Lower leg skin (tissue), 3 donors: ENCODE measurements around the gene SUGCT.

ENCODE experiments used
- POLR2A ChIP-seq, 2 donors: fragments of 450-650 bp; IDR thresholded peaks; one replicate each; pipeline ENCODE4 v1.6.1; 2016 to 2017; ENCODE audit warnings: antibody characterized with exemption in 2 of 2, mild to moderate bottlenecking in 1 of 2, moderate library complexity in 1 of 2
- TF ChIP-seq, protein P1 (sequence below), 3 donors: fragments of 450-650 bp; IDR thresholded peaks; one replicate each; pipeline ENCODE4 v1.5.1; 2016; ENCODE audit warnings: antibody characterized with exemption in 3 of 3, mild to moderate bottlenecking in 3 of 3, moderate library complexity in 2 of 3

DNA sequence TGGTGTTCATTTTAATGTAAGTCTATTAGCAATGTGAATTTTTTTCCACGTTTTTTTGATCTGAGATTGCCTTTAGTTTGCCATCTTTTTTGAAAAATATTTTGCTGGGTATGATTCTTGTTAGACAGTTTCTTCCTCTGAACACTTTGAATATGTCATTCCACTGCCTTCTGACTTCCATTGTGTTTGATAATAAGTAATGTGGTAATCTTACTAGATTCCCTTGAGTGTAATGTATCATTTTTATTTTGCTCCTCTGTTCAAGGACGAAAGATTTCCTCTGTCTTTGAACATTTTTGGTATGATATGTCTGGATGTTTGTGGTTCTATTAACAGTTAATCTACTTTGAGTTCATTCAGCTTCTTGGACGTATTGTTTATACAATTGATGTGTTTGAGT, 371.4 kb downstream of the SUGCT start:
- TF ChIP-seq, protein P1, sequence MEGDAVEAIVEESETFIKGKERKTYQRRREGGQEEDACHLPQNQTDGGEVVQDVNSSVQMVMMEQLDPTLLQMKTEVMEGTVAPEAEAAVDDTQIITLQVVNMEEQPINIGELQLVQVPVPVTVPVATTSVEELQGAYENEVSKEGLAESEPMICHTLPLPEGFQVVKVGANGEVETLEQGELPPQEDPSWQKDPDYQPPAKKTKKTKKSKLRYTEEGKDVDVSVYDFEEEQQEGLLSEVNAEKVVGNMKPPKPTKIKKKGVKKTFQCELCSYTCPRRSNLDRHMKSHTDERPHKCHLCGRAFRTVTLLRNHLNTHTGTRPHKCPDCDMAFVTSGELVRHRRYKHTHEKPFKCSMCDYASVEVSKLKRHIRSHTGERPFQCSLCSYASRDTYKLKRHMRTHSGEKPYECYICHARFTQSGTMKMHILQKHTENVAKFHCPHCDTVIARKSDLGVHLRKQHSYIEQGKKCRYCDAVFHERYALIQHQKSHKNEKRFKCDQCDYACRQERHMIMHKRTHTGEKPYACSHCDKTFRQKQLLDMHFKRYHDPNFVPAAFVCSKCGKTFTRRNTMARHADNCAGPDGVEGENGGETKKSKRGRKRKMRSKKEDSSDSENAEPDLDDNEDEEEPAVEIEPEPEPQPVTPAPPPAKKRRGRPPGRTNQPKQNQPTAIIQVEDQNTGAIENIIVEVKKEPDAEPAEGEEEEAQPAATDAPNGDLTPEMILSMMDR (IDR thresholded peaks at IDR 0.05), result no peak
- no peak for TF ChIP-seq POLR2A (IDR thresholded peaks at IDR 0.05)
